ENCODE measurements around the gene TIGIT.
"Not testable (repeated sequence)": the region's sequence is repeated elsewhere in the genome, so short reads cannot be mapped to it uniquely, and the experiment has no call there.

The TIGIT gene

GRCh38 chr3:114293838-114294535 is at the start of gene TIGIT:
Gene TIGIT, plus strand, starts transcription at chr3:114294028. Its CDS starts 34 bp downstream, at chr3:114294062.
- no peak for DNase-seq (ENCODE audit: low spot score)

GRCh38 chr3:114252954-114253353 is 40.9 kb upstream of the TIGIT start:
- no peak for DNase-seq (ENCODE audit: low spot score)

- no peak for DNase-seq (ENCODE audit: low spot score)
Measured at GRCh38 chr3:114253505-114253904, 40.3 kb upstream of the TIGIT start.

DNA sequence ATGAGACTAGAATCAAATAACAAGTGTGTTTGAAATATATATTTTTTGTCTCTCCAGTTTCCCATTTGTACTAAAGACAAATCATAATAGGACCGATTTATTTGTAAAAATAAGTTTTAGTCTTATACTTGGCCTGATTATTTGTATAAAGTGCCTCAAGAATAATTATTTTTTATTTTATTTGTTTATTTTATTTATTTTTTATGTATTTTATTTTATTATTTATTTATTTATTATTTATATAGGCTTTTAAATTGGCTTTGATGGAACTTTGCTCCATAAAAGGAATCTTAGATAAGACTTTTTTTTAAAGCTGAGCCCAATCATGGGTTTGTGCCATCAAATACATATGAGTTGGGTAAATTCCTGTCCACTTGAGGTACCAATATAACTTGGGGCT is 34.3 kb upstream of the TIGIT start:
- DNase-seq (ENCODE audit: low spot score): no peak

DNA sequence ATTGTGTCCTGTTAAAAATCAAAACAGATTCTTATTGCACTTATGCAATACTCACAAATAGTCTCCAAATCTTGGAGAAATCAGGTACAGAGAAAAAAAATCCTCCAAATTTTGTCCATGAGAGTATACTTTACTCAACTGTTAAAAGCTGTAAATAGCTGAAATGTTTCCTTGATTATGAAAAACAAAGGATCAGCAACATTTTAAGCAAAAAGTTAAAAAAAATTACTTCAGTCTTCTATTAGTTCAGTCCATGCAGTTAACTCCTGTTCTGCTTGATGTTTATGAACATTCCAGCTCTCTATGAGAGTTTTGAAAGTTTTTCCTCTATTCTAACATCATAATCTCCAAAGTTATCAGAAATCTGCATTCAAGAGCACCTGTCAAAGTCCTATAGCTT is 33.7 kb upstream of the TIGIT start:
- DNase-seq (ENCODE audit: low spot score): no peak

DNA sequence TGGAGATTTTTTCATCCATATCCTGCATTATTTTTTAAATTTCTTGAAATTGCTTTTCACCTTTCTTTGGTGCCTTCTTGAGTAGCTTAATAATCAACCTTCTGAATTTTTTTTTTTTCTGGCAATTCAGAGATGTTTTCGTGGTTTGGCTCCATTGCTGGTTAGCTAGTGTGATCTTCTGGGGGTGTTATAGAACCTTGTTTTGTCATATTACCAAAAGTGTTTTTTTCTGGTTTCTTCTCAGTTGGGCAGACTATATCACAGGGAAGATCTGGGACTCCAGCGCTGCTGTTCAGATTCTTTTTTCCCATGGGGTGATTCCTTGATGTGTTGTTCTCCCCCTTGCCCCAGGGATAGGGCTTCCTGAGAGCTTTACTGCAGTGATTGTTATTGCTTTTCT is 23.8 kb upstream of the TIGIT start:
- no peak for DNase-seq (ENCODE audit: low spot score)

- DNase-seq (ENCODE audit: low spot score): no peak
Measured at GRCh38 chr3:114272271-114272670, 21.6 kb upstream of the TIGIT start.

DNA sequence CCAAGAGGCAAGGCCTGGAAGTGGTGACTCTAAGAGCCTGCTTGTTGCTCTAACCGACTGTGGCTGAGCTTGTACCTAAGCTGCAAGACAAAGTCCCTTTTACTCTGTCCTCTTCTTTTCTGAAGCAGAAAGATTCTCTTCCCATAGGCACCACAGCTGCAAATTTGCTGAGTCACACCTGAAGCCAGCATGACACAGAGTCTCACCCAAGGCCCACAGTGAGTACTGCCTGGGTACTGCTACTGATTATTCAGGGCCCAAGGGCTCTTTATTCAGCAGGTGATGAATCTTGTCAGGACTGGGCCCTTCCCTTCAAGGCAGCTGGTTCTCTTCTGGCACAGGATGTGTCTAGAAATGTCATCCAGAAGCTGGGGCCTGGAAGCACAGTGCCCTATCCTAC is 18.9 kb upstream of the TIGIT start:
- DNase-seq (ENCODE audit: low spot score): no peak

DNA sequence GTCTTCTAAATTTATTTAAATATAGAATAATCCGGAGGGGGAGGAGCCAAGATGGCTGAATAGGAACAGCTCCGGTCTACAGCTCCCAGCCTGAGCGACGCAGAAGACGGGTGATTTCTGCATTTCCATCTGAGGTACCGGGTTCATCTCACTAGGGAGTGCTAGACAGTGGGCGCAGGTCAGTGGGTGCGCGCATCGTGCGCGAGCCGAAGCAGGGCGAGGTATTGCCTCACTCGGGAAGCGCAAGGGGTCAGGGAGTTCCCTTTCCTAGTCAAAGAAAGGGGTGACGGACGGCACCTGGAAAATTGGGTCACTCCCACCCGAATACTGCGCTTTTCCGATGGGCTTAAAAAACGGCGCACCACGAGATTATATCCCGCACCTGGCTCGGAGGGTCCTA is 17.0 kb upstream of the TIGIT start:
- DNase-seq (ENCODE audit: low spot score): not testable (repeated sequence)

- DNase-seq (ENCODE audit: low spot score): no peak
Measured at GRCh38 chr3:114284644-114285043, 9.2 kb upstream of the TIGIT start.

DNA sequence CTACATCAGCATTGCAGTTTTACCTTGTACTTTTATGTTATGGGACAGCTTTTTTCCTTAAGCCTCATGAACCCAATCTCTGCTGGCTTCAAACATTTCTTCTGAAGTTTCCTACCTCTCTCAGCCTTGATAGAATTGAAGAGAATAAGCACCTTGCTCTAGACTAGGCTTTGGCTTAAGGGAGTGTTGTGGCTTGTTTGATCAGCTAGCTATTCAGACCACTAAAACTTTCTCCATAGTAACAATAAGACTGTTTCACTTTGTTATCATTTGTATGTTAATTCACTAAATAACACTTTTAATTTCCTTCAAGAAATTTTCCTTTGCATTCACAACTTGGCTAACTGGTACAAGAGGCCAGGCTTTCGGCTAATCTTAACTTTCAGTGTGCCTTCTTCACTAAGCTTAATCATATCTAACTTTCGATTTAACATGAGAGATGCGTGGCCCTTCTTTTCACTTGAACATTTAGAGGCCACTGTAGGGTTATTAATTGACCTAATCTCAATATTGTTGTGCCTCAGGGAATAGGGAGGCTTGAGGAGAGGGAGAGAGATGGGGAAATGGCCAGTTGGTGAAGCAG is 8.1 kb upstream of the TIGIT start:
- DNase-seq (ENCODE audit: low spot score): no peak

DNA sequence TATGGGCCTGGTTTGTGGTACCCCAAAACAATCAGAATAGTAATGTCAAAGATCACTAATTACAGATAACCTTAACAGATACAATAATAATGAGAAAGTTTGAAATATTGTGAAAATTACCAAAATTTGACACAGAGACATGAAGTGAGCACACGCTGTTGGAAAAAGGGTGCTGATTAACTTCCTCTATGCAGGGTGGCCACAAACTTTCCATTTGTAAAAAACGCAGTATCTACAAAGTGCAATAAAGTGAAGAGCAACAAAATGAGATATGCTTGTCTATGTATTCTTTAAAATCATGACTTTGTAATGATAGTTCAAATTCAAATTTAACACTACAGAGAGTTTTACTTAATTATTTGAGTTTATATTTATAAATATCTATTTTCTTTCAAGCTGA is 7.6 kb upstream of the TIGIT start:
- DNase-seq (ENCODE audit: low spot score): no peak

DNA sequence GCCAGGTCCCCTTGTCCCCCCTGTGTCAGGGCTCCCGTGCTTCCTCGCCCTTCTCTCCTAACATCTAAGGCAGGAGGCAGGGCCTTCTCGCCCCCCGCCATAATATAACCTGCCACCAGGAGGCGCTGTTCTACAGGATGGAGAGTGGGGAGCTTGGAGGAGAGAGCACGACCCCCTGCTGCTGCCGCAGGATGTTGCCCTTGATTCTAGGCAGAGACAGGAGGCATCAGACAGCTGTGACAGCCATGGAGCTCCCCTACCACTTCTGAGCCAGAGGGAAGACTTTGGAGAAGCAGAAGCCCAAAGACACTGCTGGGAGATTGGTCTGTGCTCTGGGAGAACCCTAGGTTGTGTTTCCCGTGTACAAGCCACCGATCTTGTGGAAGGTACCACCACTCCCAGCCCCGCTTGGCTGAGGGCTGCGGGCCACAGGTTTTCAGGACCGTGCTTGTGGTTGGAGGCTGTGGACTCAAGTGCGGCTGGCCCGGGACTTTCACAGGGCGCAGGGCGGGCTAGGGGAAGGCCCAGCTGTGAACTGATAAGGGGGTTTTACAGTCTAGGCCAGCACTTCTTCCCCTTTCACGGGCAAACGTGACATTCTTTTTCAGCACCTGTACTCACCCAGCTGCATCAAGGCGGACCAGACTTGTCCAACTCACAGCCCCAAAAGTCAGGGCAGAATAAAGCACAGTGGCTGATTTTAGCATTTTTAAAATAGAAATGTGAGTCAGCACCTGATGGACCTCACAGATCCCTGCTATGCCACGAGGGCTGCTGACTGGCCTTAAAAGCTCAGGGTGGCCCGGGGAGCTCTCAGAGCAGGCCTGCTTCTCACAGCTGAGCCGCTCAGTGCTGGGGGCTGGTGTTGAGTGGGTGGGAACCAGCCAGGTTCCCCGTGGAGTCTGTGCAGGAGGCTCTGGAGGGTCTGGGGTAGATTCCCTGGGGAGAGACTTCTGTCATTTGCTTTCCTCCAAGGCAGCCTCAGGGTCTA is 2.6 kb upstream of the TIGIT start:
- peak; percentile 46 for DNase-seq (ENCODE audit: low spot score)

- DNase-seq (ENCODE audit: low spot score): no peak
Measured at GRCh38 chr3:114294940-114295480, 1.2 kb downstream of the TIGIT start.

DNA sequence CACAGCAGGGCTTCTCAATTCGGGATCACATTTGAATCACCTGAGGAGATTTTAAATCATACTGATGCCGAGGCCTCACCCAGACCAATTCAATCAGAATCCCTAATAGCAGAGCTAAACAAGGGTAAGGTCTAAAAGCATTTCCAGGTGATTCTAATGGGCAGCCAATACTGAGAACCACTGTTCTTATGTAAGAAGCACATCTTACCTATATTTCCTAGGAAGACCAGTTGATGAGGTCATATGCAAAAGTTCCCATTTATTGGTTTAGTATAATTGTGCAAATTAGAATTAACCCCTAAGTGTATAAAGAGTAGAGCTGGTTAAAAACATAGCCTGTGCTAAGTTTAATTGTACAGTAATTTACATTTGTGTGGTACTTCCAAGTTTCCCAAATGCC is 2.1 kb downstream of the TIGIT start:
- DNase-seq (ENCODE audit: low spot score): no peak

DNA sequence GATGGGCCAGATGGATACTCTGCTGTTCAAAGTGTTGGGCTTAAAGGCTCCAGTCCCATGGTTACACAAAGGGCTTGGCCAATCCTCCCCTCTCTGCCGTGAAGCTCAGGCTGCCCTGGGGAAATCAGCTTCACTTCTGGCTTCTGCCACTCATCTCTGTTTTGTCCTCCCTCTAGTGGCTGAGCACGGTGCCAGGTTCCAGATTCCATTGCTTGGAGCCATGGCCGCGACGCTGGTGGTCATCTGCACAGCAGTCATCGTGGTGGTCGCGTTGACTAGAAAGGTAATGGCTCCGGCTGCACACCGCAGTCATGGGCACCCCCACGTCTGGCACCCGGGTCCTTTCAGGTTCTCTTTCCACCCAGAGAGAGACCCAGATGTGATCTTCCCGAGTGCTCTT is 5.6 kb downstream of the TIGIT start:
- DNase-seq (ENCODE audit: low spot score): no peak

DNA sequence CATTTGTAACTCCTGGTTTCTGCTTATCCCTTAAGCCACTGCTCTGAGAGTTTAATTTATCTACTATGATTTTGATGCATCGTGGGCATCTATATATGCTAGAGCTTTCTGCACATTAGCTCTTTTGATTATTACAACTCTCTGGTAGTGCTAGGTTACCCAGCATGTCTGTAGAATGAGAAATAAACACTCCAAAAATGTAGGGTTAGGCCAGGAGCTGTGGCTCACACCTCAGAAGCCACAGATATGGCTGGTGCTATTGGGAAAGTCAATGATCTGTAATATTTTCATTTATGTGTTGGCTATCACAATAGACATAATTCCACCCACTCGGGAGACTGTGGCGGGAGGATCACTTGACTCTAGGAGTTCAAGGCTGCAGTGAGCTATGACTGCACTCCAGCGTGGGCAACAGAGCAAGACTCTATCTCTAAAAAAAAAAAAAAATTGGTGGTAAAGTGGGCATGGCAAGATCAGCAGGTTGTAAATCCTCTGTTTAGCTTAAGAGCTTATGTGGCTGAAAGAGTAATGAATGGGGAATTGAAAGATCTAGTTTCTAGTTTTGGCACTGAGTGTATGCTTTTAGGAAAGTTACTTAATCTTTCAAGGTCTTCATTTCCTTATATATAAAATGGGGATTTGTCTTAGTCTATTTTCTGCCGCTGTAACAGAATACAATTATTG is 6.3 kb downstream of the TIGIT start:
- no peak for DNase-seq (ENCODE audit: low spot score)

DNA sequence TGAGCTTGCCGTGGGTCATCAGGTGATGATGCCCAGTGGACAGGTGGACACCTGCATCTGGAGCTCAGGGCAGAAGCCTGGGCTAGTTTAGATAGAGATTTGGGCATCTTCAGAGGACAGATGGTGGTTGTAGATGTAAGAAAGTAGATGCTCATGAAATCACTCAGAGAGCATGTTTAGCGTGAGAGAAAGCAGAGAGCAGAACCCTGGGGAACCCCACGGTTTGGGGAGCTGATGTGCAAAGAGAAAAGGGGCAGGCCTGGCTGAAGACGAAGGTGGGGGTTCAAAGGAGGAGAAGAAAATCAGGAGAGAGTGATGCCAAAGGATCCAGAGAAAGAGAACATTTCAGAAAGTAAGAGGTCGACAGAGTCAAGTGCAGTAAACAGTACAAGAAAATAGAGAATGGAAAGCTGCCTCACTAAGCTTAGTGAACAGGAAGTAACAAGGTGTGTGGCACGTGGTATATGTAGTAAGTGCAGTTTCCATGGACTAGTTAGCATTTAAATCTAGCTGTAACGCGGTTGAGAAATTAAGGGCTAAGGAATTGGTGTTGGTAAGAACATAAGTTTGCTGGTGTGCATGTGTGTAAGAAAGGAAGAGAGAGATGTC is 13.5 kb downstream of the TIGIT start:
- DNase-seq (ENCODE audit: low spot score): no peak

DNA sequence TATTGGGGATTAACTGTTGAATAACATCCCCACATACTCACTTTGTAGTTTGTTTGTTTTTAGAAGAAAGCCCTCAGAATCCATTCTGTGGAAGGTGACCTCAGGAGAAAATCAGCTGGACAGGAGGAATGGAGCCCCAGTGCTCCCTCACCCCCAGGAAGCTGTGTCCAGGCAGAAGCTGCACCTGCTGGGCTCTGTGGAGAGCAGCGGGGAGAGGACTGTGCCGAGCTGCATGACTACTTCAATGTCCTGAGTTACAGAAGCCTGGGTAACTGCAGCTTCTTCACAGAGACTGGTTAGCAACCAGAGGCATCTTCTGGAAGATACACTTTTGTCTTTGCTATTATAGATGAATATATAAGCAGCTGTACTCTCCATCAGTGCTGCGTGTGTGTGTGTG is 14.0 kb downstream of the TIGIT start:
- no peak for DNase-seq (ENCODE audit: low spot score)

DNA sequence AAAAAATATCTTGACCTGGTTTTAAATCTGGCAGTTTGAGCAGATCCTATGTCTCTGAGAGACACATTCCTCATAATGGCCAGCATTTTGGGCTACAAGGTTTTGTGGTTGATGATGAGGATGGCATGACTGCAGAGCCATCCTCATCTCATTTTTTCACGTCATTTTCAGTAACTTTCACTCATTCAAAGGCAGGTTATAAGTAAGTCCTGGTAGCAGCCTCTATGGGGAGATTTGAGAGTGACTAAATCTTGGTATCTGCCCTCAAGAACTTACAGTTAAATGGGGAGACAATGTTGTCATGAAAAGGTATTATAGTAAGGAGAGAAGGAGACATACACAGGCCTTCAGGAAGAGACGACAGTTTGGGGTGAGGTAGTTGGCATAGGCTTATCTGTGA is 14.5 kb downstream of the TIGIT start:
- no peak for DNase-seq (ENCODE audit: low spot score)

GRCh38 chr3:114308830-114309229 is 15.0 kb downstream of the TIGIT start:
- DNase-seq (ENCODE audit: low spot score): no peak

DNA sequence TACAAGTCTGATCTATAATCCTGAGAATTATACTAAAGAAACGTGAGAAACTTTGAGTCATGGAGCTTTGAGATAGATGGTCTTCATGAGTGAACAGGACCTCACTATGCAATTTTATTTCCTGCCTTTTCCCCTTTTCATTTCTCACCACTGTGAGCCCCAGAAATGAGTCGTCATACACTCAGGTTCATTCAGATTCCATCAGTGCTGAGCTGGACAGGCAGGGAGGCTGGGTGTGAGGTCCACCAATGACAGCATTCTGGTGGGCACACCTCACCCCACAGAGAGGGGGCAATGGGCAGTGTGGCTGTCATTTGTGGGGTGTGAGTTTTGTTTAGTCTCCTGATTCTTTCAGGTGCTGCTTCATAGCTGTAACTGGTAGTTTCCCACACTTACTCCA is 16.9 kb downstream of the TIGIT start:
- DNase-seq (ENCODE audit: low spot score): no peak
